Measurements from ENCODE around the gene CFAP53. TPM values are rescaled to one million over a fixed set of nuclear protein-coding genes. Genes with fewer than 3 reads are reported as not detected.
A peak's percentile ranks its signal among the peaks of the same experiment; 100 is the strongest.
"Not testable (repeated sequence)": the region's sequence is repeated elsewhere in the genome, so short reads cannot be mapped to it uniquely, and the experiment has no call there.

CFAP53 gene
- total RNA-seq, 1 experiment from 2014 or later = not detected

DNA sequence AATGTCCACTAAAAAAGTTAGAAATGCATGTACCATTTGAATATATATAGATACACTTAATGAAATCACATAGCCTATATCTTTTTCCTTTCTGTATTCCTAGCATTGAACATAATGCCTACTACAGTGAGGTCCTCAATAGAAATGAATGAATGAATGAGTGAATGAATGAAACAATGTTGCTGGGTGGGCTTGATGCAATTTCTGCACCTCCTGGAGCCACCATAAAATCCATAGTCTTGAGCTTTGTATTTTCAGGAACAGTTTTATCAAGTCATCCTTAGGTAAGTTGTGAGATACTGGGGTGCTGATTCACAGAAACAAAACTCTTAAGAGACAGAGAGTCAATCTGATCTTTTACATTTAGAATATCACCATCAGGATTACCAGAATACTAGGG is 3.3 kb downstream of the CFAP53 start:
- no peaks in the 10 kb centered on the region for H3K36me3 ChIP-seq (replicated peaks; ENCODE audit: control insufficient read depth, insufficient read depth, low read length)
- no peaks in the 10 kb centered on the region; the same call in 1 of the 2 replicates for H3K27me3 ChIP-seq (ENCODE audit: control insufficient read depth, insufficient read depth, low read length)
- no peak overlapping the region for H3K4me3 ChIP-seq (ENCODE audit: insufficient read depth, low read depth, low read length)
- no peak for DNase-seq

DNA sequence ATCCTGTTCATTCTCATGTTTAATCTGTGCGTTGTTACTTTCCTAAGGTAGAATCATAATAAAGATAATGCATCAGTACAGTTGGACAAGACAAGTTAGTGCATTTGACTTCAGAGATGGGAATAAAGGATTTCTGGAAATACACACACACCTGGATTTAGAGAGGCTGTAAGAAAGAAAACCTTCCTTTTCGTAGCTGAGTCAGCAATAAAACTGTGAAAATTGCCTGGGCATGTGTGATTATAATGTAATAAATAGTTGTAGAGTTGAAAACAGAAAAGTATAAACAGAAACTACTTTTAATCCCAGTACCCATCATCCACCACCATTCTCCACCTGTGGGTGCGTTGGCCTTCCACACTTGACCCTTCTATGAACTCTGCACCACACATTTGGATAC is 15.4 kb downstream of the CFAP53 start:
- H3K4me3 ChIP-seq (ENCODE audit: insufficient read depth, low read depth, low read length) = no peak overlapping the region
- DNase-seq = no peak

DNA sequence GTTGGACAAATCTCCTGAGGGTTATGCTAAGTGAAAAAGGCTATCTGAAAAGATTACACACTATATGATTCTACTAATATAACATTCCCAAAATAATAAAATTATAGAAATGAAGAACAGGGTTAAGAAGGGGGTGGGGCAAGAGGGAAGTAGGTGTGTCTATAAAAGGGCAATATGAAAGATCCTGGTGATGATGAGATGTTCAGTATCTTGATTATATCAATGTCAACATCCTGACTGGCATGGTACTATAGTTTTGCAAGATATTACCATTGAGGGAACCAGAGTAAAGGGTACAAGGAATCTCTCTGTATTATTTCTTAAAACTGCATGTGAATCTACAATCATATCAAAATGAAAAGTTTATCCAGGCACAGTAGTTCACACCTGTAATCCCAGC is 16.7 kb downstream of the CFAP53 start:
- DNase-seq = no peak
- Histone ChIP-seq H3K36me3 (replicated peaks; ENCODE audit: control insufficient read depth, insufficient read depth, low read length) (no peaks in the 10 kb centered on the region), H3K4me3 (ENCODE audit: insufficient read depth, low read depth, low read length) (no peak overlapping the region), H3K27me3 (ENCODE audit: control insufficient read depth, insufficient read depth, low read length) (no peaks in the 10 kb centered on the region)

More for the DNA sequence above, 15.4 kb downstream of the CFAP53 start:
- Histone ChIP-seq H3K27me3 (ENCODE audit: control insufficient read depth, insufficient read depth, low read length) (no peaks in the 10 kb centered on the region), H3K36me3 (replicated peaks; ENCODE audit: control insufficient read depth, insufficient read depth, low read length) (no peaks in the 10 kb centered on the region)

DNA sequence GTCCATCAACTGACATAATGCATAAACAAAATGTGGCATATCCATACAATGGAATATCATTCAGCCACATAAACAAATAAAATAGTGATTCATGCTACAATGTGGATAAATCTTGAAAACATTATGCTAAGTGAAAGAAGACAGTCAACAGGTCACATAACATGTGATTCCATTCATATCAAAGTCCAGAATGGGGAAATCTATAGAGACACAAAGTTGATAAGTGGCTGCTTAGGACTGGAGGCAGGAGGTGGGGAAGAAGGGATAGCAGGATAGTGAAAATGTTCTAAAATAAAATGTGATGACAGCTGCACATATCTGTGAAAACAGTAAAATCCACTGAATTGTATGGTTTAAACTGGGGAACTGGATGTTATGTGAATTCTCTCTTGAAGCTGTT is 18.7 kb downstream of the CFAP53 start:
- H3K27me3 ChIP-seq (ENCODE audit: control insufficient read depth, insufficient read depth, low read length) = no peaks in the 10 kb centered on the region
- no peaks in the 10 kb centered on the region for H3K36me3 ChIP-seq (replicated peaks; ENCODE audit: control insufficient read depth, insufficient read depth, low read length)
- DNase-seq = no peak
- no peak overlapping the region for H3K4me3 ChIP-seq (ENCODE audit: insufficient read depth, low read depth, low read length)

DNA sequence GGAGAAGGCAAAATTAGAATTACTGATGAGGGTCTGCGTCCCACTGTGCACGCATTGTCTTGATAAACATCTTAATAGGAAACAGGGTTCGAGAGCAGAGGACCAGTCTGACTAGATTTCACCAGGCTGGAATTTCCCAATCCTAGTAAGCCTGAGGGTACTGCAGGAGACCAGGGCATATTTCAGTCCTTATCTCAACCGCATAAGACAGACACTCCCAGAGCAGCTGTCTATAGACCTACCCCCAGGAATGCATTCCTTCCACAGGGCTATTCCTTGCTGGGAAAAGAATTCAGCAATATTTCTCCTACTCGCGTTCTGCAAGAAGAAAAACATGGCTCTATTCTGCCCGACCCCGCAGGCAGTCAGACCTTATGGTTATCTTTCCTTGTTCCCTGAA is 24.5 kb downstream of the CFAP53 start:
- H3K27me3 ChIP-seq (ENCODE audit: control insufficient read depth, insufficient read depth, low read length); H3K36me3 ChIP-seq (replicated peaks; ENCODE audit: control insufficient read depth, insufficient read depth, low read length); H3K4me3 ChIP-seq (ENCODE audit: insufficient read depth, low read depth, low read length); DNase-seq: not testable (repeated sequence)

DNA sequence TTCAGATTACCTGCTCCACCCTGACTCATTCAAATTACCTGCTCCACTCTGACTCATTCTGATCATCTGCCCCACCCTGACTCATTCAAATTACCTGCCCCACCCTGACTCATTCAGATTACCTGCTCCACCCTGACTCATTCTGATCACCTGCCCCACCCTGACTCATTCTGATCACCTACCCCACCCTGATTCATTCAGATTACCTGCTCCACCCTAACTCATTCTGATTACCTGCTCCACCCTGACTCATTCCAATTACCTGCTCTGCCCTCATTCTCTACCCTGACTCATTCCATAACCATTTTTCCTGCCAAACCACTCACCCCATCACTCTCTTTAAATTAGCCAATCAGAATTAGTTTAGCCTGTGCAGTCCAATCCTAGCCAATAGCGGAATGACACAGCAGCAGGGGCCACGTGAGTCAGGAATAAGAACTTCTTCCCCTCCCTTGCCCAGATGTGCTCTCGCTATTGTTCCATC is 26.2 kb downstream of the CFAP53 start:
- no peak for DNase-seq
- Histone ChIP-seq H3K36me3 (replicated peaks; ENCODE audit: control insufficient read depth, insufficient read depth, low read length) (no peaks in the 10 kb centered on the region), H3K27me3 (ENCODE audit: control insufficient read depth, insufficient read depth, low read length) (no peaks in the 10 kb centered on the region), H3K4me3 (ENCODE audit: insufficient read depth, low read depth, low read length) (no peak overlapping the region)

DNA sequence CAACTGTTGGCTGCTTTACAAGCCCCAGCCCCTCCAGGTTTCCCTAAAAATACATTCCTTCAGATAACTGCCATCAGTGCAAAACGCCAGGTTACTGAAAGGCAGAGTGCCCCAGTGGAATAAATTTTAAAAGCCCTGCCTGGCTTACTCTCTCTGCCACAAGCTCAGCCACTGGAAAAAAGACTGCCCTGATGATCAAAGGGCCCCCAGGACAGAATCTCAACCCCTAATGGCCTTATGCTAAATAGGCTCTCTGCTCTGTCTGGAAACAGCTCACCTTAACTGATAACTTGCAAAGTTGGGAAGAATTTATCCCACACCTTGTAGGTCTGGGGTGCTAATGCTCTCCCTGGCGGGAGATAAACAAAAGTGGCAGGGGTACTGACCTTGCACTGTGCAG is 33.9 kb downstream of the CFAP53 start:
- Histone ChIP-seq H3K36me3 (replicated peaks; ENCODE audit: control insufficient read depth, insufficient read depth, low read length) (no peaks in the 10 kb centered on the region), H3K4me3 (ENCODE audit: insufficient read depth, low read depth, low read length) (no peak overlapping the region), H3K27me3 (ENCODE audit: control insufficient read depth, insufficient read depth, low read length) (no peaks in the 10 kb centered on the region)
- DNase-seq = no peak

DNA sequence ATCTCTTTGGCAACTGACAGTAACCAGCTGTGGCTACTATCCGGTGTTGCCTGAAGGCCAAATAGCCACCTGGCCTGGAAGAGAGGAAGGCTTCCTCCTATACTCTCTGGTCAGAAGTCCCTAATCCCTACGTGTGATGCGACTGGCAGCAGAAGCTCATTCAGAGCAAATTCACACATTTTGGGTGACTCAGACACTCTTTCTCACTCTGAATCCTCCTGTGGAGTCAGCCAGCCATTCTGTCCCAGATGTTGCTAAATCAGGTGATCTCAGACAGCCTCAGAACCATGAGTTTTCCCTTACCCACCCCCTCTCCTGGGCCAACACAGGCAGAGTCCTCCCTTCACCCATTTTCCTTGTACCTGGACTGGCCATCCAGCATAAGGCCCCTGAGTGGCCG is 34.7 kb downstream of the CFAP53 start:
- H3K36me3 ChIP-seq (replicated peaks; ENCODE audit: control insufficient read depth, insufficient read depth, low read length) = no peaks in the 10 kb centered on the region
- H3K4me3 ChIP-seq (ENCODE audit: insufficient read depth, low read depth, low read length) = no peak overlapping the region
- DNase-seq = no peak
- no peaks in the 10 kb centered on the region for H3K27me3 ChIP-seq (ENCODE audit: control insufficient read depth, insufficient read depth, low read length)

DNA sequence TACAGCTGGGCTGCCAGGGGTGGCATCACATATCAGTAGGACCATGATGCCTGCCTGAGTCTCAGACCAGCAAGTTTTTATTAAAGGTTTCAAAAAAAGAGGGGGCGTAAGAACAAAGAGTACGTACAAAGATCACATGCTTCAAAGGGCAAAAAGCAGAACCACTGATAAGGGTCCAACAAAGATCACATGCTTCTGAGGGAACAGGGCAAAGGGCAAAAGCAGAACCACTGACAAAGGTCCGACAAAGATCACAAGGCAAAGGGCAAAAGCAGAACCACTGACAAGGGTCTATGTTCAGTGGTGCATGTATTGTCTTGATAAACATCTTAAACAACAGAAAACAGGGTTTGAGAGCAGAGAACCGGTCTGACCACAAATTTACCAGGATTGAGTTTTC is 46.0 kb downstream of the CFAP53 start:
- H3K4me3 ChIP-seq (ENCODE audit: insufficient read depth, low read depth, low read length); H3K36me3 ChIP-seq (replicated peaks; ENCODE audit: control insufficient read depth, insufficient read depth, low read length); DNase-seq; H3K27me3 ChIP-seq (ENCODE audit: control insufficient read depth, insufficient read depth, low read length): not testable (repeated sequence)

DNA sequence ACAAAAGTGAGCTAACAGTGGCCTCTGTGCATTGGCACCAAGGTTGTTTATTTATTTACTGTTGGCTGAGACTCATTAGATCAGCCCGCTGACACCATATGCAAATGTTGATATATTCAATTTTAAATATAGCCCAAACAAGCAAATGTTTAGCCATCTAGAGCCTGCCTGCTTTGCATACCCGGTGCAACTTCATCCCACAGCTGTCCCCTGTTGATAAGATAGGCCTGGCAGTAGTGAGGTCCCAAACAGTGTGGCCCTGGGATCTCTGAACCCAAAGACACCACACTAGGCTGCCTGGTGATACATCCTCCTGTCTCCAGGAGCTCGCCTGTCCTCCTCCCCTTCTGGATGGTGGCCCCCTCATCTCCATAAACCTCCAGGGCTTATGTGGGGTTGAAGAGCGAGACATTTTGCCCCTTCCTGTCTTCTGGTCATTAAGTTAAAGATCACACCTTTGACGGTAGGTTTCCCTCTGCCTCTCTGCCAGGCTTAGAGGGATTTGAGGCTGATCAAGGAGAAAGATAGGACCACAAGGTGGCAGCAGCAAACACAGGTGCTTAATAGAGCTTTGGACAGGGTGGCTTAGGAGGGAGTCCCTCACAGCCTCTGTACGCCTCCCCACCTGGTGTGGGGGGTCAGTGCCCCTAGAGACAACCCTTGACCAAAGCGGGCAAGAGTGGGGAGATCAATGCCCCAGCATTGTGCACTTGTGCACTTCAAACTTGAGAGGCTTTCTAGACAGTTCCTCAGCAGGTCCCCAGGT is 47.7 kb downstream of the CFAP53 start:
- no peak overlapping the region for H3K4me3 ChIP-seq (ENCODE audit: insufficient read depth, low read depth, low read length)
- no peaks in the 10 kb centered on the region for H3K27me3 ChIP-seq (ENCODE audit: control insufficient read depth, insufficient read depth, low read length)
- no peaks in the 10 kb centered on the region for H3K36me3 ChIP-seq (replicated peaks; ENCODE audit: control insufficient read depth, insufficient read depth, low read length)
- DNase-seq = peak; percentile 46

DNA sequence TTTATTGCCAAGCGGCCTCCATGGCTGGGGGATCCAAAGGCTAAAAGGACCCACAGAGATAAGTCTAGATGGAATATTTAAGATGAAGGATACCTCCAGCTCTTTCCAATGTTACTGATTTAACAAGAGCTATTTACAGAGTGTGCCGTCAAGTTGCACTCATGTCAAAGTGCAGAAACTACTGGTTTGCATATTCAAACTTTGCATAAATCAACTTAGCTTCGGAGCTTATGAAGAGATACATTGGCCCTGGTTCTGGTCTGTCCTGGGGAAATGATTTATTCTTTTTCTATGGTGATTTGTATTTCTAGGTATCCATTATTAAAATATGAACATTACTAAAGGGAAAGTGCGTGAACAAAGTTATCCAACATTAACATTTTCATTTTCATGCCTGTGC is 57.0 kb downstream of the CFAP53 start:
- no peak for DNase-seq
- H3K4me3 ChIP-seq (ENCODE audit: insufficient read depth, low read depth, low read length) = no peak overlapping the region
- no peaks in the 10 kb centered on the region for H3K36me3 ChIP-seq (replicated peaks; ENCODE audit: control insufficient read depth, insufficient read depth, low read length)
- no peaks in the 10 kb centered on the region; the same call in 1 of the 2 replicates for H3K27me3 ChIP-seq (ENCODE audit: control insufficient read depth, insufficient read depth, low read length)

DNA sequence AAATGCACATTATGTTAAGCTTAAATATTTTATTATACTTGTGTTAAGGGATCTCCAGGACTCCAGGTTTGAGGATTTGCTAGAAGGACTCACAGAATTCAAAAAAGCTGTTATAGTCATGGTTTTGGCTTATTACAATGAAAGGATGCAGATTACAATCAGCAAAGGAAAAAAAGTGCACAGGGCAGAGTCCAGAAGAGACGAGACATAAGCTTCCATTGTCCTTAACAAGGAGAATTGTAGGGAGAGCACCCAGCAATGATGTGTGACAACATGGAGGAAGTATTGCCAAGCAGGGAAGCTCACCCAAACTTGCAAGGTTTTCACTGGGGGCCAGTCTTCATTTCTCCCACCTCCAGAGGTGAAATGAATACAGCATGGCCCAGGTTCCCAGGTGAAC is 58.6 kb downstream of the CFAP53 start:
- no peak for DNase-seq
- Histone ChIP-seq H3K27me3 (ENCODE audit: control insufficient read depth, insufficient read depth, low read length) (peaks cover 7% of the 10 kb centered on the region; the same call in 1 of the 2 replicates), H3K36me3 (replicated peaks; ENCODE audit: control insufficient read depth, insufficient read depth, low read length) (no peaks in the 10 kb centered on the region), H3K4me3 (ENCODE audit: insufficient read depth, low read depth, low read length) (no peak overlapping the region)

DNA sequence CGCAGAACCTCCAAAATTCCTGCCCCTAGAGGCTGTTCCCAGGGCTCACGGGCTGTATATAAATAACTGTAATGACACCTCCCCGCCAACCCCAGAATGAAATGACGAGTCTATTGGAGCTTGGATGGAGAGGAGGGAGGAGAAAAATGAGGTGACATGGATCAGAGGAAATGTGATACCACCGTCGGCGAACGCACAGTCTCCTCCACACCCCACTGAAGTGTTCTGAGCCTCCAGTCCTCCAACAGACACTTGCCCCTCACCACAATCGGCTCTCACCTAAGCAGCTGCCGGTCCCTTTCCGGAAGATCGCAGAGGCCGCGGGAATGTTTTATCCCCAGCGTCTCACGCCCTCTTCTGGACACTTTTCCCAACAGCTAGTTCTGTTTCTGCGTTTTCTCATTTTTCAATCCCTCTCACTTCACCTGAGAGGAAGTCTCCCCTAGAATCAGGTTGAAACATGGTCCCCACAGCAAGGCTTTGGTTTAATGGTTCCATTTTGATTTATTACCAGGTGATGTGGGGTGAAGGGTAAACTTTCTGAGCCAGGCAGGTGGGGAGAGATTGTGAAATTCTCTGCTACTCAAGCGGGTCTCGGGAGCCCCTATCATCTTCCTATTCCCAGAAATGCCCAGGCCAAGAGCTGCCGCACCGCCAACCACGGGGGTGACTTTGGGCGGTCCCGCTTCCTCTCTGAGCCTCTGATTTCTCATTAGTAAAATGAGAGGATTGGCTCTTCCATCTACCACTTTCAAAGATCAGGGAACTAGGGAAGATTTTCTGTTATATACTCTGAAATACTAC is 62.3 kb downstream of the CFAP53 start:
- Histone ChIP-seq H3K27me3 (ENCODE audit: control insufficient read depth, insufficient read depth, low read length) (peaks cover 7% of the 10 kb centered on the region; the same call in 1 of the 2 replicates), H3K4me3 (ENCODE audit: insufficient read depth, low read depth, low read length) (peak overlapping the region; percentile 17; the same call in 1 of the 2 replicates), H3K36me3 (replicated peaks; ENCODE audit: control insufficient read depth, insufficient read depth, low read length) (no peaks in the 10 kb centered on the region)
- peak; percentile 75 for DNase-seq

DNA sequence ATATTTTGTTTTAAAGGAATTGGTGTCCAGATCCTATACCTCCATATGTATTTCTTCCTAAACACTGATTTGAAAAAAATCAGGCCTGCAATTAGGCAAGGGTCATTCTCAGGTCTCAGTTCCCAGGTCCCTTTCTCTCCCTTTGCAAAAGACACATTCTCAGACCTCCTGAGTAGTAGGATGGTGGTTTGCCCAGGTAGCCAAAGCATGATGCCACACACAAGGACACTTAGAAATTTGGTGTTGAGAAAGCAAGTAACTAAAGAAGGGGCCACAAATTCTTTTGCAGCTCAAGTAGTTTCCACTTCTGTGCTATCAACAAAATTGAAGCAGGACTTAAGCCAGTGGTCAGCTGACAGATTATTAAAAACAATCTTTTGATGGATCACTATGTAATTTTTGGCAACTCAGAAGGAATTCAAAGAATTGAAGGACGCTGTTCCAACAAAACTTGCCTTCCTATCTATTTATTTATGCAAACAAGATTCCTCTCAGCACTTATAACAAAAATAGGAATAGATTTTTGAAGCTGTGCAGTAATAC is 64.7 kb downstream of the CFAP53 start:
- peaks cover 10% of the 10 kb centered on the region for H3K27me3 ChIP-seq (ENCODE audit: control insufficient read depth, insufficient read depth, low read length)
- H3K36me3 ChIP-seq (replicated peaks; ENCODE audit: control insufficient read depth, insufficient read depth, low read length) = no peaks in the 10 kb centered on the region
- no peak for DNase-seq
- no peak overlapping the region for H3K4me3 ChIP-seq (ENCODE audit: insufficient read depth, low read depth, low read length)

DNA sequence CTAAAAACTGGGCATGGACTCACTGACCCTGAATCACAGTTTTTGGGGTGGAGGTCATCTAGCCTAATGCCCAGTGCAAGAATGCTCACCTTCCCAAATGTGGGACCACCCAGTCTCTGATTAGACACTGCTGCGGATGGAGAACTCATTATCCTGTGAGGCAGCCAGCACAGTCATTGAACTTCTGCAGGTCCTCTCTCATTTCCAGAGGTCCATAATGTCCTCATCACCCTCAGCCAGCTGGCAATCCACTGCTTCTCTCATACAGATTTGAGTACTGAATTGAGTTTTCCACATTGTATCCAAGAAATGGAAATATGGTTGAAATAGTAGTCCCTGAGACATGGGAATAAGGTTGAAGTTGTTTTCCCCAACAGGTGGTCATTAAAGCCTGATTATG is 66.4 kb downstream of the CFAP53 start:
- H3K36me3 ChIP-seq (replicated peaks; ENCODE audit: control insufficient read depth, insufficient read depth, low read length) = no peaks in the 10 kb centered on the region
- H3K27me3 ChIP-seq (ENCODE audit: control insufficient read depth, insufficient read depth, low read length) = peaks cover 24% of the 10 kb centered on the region
- DNase-seq = no peak
- H3K4me3 ChIP-seq (ENCODE audit: insufficient read depth, low read depth, low read length) = no peak overlapping the region
